Fibroblast of lung (primary cell): Measurements from ENCODE around the gene CSPG4.

ENCODE experiments used
- EZH2 ChIP-seq: IDR thresholded peaks from 2 replicates; pipeline ENCODE4 v1.5.1; 2012; ENCODE audit warnings: low read length, control low read depth, mild to moderate bottlenecking; ENCODE audit errors: missing control alignments
- TF ChIP-seq, protein P1 (sequence below), 2 donors: IDR thresholded peaks in 1 of 2; conservative IDR thresholded peaks in 1 of 2; 1 replicate in 1 of 2; 2 replicates in 1 of 2; pipeline ENCODE4 v1.5.1; 2011 to 2012; ENCODE audit warnings: low read length in 2 of 2, control low read depth in 1 of 2, inconsistent platforms in 1 of 2, low read depth in 1 of 2, mild to moderate bottlenecking in 1 of 2

- TF ChIP-seq, protein P1, sequence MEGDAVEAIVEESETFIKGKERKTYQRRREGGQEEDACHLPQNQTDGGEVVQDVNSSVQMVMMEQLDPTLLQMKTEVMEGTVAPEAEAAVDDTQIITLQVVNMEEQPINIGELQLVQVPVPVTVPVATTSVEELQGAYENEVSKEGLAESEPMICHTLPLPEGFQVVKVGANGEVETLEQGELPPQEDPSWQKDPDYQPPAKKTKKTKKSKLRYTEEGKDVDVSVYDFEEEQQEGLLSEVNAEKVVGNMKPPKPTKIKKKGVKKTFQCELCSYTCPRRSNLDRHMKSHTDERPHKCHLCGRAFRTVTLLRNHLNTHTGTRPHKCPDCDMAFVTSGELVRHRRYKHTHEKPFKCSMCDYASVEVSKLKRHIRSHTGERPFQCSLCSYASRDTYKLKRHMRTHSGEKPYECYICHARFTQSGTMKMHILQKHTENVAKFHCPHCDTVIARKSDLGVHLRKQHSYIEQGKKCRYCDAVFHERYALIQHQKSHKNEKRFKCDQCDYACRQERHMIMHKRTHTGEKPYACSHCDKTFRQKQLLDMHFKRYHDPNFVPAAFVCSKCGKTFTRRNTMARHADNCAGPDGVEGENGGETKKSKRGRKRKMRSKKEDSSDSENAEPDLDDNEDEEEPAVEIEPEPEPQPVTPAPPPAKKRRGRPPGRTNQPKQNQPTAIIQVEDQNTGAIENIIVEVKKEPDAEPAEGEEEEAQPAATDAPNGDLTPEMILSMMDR (conservative IDR thresholded peaks at IDR 0.05 in 1 of 2, IDR thresholded peaks at IDR 0.05 in 1 of 2; ENCODE audit: low read depth in 1 of 2, low read length in 2 of 2): no peak
- no peak for TF ChIP-seq EZH2
Measured at GRCh38 chr15:75666823-75667501, 45.7 kb downstream of the CSPG4 start.
